Muscle of leg (tissue), 11 donors: ENCODE results near the gene SECISBP2L. TPM values are rescaled to one million over a fixed set of nuclear protein-coding genes. Genes with fewer than 3 reads are reported as not detected.

ENCODE experiments used
- DNase-seq: peaks from one replicate; pipeline ENCODE4 v3.0.0; 2013
- H3K27ac ChIP-seq: one replicate; pipeline ENCODE4 v1.5.1; 2013; ENCODE audit warnings: mild to moderate bottlenecking, low read length, control low read depth
- H3K27me3 ChIP-seq: one replicate; pipeline ENCODE4 v1.6.1; 2013; ENCODE audit warnings: low read length; ENCODE audit not compliant: control insufficient read depth, insufficient read depth
- H3K36me3 ChIP-seq: one replicate; pipeline ENCODE4 v1.6.1; 2013; ENCODE audit warnings: low read length; ENCODE audit not compliant: control insufficient read depth, insufficient read depth
- H3K4me1 ChIP-seq: one replicate; pipeline ENCODE4 v1.6.1; 2013; ENCODE audit warnings: low read length; ENCODE audit not compliant: control insufficient read depth, insufficient read depth
- H3K4me3 ChIP-seq: one replicate; pipeline ENCODE4 v1.5.1; 2013; ENCODE audit warnings: low read length, control low read depth
- H3K9me3 ChIP-seq: replicated peaks from 2 replicates; pipeline ENCODE4 v1.6.1; 2013; ENCODE audit warnings: low read depth, low read length; ENCODE audit not compliant: control insufficient read depth
- WGBS: methylation state at CpG from one replicate; pipeline ENCODE4 v1.1.5; 2013; ENCODE audit warnings: missing lambda C conversion rate; ENCODE audit not compliant: insufficient coverage; 5-methylcytosine and 5-hydroxymethylcytosine counted together
- polyA plus RNA-seq, 8 donors: library from polyadenylated mRNA; unstranded; fragments of 120-200 nt; gene quantifications; one replicate each; pipeline versions ENCODE4 v1.2.1 to v1.2.3, GENCODE V29; 2013; ENCODE audit warnings: inconsistent platforms in 1 of 8, low replicate concordance in 1 of 8; ENCODE audit not compliant: insufficient read length in 8 of 8, insufficient read depth in 1 of 8
- total RNA-seq: library from RNA; stranded (reverse); fragments of 120-200 nt; gene quantifications from one replicate; pipeline ENCODE4 v1.2.4, GENCODE V29; 2013

The SECISBP2L gene
- total and polyA plus RNA-seq, 9 donors: 18.3 to 35.2 (median 24.2) TPM

DNA sequence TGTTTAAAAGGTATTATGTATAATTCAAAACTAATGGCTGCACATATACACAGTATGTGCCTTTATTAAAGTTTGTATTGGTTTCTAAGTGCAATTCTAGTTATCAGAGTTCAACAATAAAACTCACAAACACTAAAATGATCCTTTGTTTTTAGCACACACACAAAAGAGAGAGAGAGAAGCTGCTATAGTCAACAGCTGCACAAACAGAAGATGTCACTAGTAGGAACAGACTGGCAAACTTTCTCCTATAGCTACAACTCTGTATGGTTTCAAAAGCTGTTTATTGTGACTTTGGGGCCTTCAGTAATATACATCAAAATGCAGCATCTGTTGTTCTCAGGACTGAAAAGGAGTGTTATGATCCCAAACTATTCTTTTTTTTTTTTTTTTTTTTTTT is 6.1 kb downstream of the SECISBP2L start:
- H3K36me3 ChIP-seq: peaks cover 8% of the 10 kb centered on the region
- H3K4me3 ChIP-seq: no peak overlapping the region
- DNase-seq: no peak
- no peaks in the 10 kb centered on the region for H3K4me1 ChIP-seq
- no peaks in the 10 kb centered on the region for H3K9me3 ChIP-seq
- H3K27ac ChIP-seq: no peak overlapping the region
- no peaks in the 10 kb centered on the region for H3K27me3 ChIP-seq

DNA sequence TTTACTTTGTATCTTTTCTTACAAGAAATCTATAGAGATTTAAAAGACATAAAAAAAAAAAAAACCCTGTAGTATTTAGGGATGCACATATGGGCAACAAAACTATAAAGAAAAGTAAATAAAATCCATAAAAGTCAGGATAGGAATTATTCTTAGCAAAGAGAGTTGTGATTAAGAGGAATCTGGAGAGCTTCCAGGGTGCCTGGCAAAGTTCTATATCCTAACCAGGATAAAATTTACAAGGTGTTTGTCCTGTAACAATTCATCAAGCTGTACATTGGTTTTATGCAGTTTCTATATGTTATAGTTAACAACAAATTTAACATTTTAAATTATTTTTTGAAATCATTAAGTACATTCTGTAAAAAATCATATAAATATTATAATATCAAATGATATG is 7.9 kb downstream of the SECISBP2L start:
- Histone ChIP-seq H3K9me3 (no peaks in the 10 kb centered on the region), H3K27ac (no peak overlapping the region), H3K4me3 (no peak overlapping the region), H3K27me3 (no peaks in the 10 kb centered on the region), H3K36me3 (peaks cover 8% of the 10 kb centered on the region), H3K4me1 (no peaks in the 10 kb centered on the region)
- DNase-seq: no peak

GRCh38 chr15:49037546-49037940 is 8.7 kb downstream of the SECISBP2L start:
- DNase-seq: no peak
- Histone ChIP-seq H3K27me3 (no peaks in the 10 kb centered on the region), H3K36me3 (peaks cover 8% of the 10 kb centered on the region), H3K4me1 (no peaks in the 10 kb centered on the region), H3K4me3 (no peak overlapping the region), H3K27ac (no peak overlapping the region), H3K9me3 (no peaks in the 10 kb centered on the region)

- Histone ChIP-seq H3K27ac (no peak overlapping the region), H3K4me1 (no peaks in the 10 kb centered on the region), H3K4me3 (no peak overlapping the region), H3K27me3 (no peaks in the 10 kb centered on the region), H3K9me3 (no peaks in the 10 kb centered on the region), H3K36me3 (peaks cover 8% of the 10 kb centered on the region)
- no peak for DNase-seq
- no CpG with 5 or more reads among the region's 3 CpGs for WGBS
Measured at GRCh38 chr15:49036650-49037545, 9.3 kb downstream of the SECISBP2L start.

- DNase-seq: no peak
- Histone ChIP-seq H3K27ac (no peak overlapping the region), H3K36me3 (peaks cover 8% of the 10 kb centered on the region), H3K9me3 (no peaks in the 10 kb centered on the region), H3K27me3 (no peaks in the 10 kb centered on the region), H3K4me1 (no peaks in the 10 kb centered on the region), H3K4me3 (no peak overlapping the region)
- WGBS: no CpG with 5 or more reads among the region's 2 CpGs
Measured at GRCh38 chr15:49035825-49036224, 10.4 kb downstream of the SECISBP2L start.

- peaks cover 16% of the 10 kb centered on the region for H3K36me3 ChIP-seq
- no peak for DNase-seq
- H3K4me3 ChIP-seq: no peak overlapping the region
- WGBS: 82% methylated on average over 2 of the region's 5 CpGs
- H3K4me1 ChIP-seq: no peaks in the 10 kb centered on the region
- H3K9me3 ChIP-seq: no peaks in the 10 kb centered on the region
- no peak overlapping the region for H3K27ac ChIP-seq
- H3K27me3 ChIP-seq: no peaks in the 10 kb centered on the region
Measured at GRCh38 chr15:49032601-49033145, 13.6 kb downstream of the SECISBP2L start.

GRCh38 chr15:49031804-49032203 is 14.4 kb downstream of the SECISBP2L start:
- H3K4me3 ChIP-seq: no peak overlapping the region
- WGBS: no CpG with 5 or more reads among the region's 2 CpGs
- no peaks in the 10 kb centered on the region for H3K9me3 ChIP-seq
- H3K27ac ChIP-seq: no peak overlapping the region
- no peaks in the 10 kb centered on the region for H3K4me1 ChIP-seq
- H3K36me3 ChIP-seq: peaks cover 18% of the 10 kb centered on the region
- no peaks in the 10 kb centered on the region for H3K27me3 ChIP-seq
- DNase-seq: no peak

GRCh38 chr15:49026700-49027099 is 19.5 kb downstream of the SECISBP2L start:
- Histone ChIP-seq H3K36me3 (peaks cover 15% of the 10 kb centered on the region), H3K9me3 (no peaks in the 10 kb centered on the region)

DNA sequence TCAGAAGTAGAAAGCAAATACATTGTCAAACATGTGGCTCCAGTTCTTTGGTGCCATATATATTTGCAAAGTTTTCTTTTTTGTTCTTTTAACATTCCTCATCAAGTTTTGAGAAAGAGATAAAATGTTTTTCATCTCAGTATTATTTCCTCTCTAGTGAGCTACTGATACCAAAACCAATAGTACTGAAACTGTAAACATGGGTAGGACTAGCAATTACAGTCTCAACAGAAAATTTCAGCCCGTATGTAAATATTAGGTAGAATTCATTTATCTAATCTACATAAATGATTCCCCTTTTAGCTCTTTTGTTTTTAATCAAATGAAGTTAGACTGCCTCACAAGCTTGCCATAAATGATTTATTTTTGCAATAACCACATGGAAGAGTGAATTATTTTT is 21.4 kb downstream of the SECISBP2L start:
- DNase-seq: no peak
- no peaks in the 10 kb centered on the region for H3K9me3 ChIP-seq
- H3K4me3 ChIP-seq: no peak overlapping the region
- H3K36me3 ChIP-seq: peaks cover 22% of the 10 kb centered on the region
- H3K27ac ChIP-seq: no peak overlapping the region
- WGBS: no CpG with 5 or more reads among the region's 1 CpG
- H3K27me3 ChIP-seq: no peaks in the 10 kb centered on the region
- no peaks in the 10 kb centered on the region for H3K4me1 ChIP-seq

More at GRCh38 chr15:49026700-49027099, 19.5 kb downstream of the SECISBP2L start:
- Histone ChIP-seq H3K27me3 (no peaks in the 10 kb centered on the region), H3K4me3 (no peak overlapping the region), H3K27ac (no peak overlapping the region), H3K4me1 (no peaks in the 10 kb centered on the region)
- no peak for DNase-seq
- WGBS: no CpG with 5 or more reads among the region's 1 CpG

DNA sequence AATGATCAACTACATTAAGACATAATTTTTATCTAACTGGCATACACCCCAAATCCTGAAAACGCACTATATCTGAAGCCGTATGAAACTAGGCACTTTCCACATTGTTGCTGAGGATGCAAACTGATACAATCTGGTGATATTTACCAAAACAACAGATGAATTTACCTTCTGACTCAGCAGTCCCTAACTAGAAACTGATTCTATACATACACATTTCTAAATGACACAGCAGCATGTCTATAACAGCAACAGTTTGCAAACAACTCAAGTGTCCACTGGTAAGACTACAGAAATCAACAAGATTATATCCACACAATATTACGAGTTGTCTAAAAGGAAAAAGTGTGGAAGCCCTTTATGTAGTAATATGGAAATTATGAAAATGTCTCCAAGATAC is 22.9 kb downstream of the SECISBP2L start:
- no peak overlapping the region for H3K4me3 ChIP-seq
- no peak overlapping the region for H3K27ac ChIP-seq
- WGBS: no CpG with 5 or more reads among the region's 3 CpGs
- peaks cover 17% of the 10 kb centered on the region for H3K36me3 ChIP-seq
- H3K4me1 ChIP-seq: no peaks in the 10 kb centered on the region
- H3K9me3 ChIP-seq: no peaks in the 10 kb centered on the region
- DNase-seq: no peak
- no peaks in the 10 kb centered on the region for H3K27me3 ChIP-seq
